ENCODE data around the gene IGF2BP2. TPM values are rescaled to one million over a fixed set of nuclear protein-coding genes. Genes with fewer than 3 reads are reported as not detected.
A peak's percentile ranks its signal among the peaks of the same experiment; 100 is the strongest.

Gene IGF2BP2
- total RNA-seq, 1 donor: 67.8 TPM

GRCh38 chr3:185721970-185722369 lies 102.9 kb downstream of the IGF2BP2 start:
- no peak for DNase-seq (ENCODE audit: low read depth)
- H3K4me3 ChIP-seq (ENCODE audit: low read depth, low read length): no peak overlapping the region
- TF ChIP-seq, protein P1, sequence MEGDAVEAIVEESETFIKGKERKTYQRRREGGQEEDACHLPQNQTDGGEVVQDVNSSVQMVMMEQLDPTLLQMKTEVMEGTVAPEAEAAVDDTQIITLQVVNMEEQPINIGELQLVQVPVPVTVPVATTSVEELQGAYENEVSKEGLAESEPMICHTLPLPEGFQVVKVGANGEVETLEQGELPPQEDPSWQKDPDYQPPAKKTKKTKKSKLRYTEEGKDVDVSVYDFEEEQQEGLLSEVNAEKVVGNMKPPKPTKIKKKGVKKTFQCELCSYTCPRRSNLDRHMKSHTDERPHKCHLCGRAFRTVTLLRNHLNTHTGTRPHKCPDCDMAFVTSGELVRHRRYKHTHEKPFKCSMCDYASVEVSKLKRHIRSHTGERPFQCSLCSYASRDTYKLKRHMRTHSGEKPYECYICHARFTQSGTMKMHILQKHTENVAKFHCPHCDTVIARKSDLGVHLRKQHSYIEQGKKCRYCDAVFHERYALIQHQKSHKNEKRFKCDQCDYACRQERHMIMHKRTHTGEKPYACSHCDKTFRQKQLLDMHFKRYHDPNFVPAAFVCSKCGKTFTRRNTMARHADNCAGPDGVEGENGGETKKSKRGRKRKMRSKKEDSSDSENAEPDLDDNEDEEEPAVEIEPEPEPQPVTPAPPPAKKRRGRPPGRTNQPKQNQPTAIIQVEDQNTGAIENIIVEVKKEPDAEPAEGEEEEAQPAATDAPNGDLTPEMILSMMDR (IDR thresholded peaks at IDR 0.05; ENCODE audit: insufficient read depth, low read depth, low read length): no peak

- DNase-seq (ENCODE audit: low read depth): no peak
- TF ChIP-seq, protein P1 (IDR thresholded peaks at IDR 0.05; ENCODE audit: insufficient read depth, low read depth, low read length): no peak
- H3K4me3 ChIP-seq (ENCODE audit: low read depth, low read length): no peak overlapping the region
These were observed 104.5 kb downstream of the IGF2BP2 start for GRCh38 chr3:185720326-185720725.

DNA sequence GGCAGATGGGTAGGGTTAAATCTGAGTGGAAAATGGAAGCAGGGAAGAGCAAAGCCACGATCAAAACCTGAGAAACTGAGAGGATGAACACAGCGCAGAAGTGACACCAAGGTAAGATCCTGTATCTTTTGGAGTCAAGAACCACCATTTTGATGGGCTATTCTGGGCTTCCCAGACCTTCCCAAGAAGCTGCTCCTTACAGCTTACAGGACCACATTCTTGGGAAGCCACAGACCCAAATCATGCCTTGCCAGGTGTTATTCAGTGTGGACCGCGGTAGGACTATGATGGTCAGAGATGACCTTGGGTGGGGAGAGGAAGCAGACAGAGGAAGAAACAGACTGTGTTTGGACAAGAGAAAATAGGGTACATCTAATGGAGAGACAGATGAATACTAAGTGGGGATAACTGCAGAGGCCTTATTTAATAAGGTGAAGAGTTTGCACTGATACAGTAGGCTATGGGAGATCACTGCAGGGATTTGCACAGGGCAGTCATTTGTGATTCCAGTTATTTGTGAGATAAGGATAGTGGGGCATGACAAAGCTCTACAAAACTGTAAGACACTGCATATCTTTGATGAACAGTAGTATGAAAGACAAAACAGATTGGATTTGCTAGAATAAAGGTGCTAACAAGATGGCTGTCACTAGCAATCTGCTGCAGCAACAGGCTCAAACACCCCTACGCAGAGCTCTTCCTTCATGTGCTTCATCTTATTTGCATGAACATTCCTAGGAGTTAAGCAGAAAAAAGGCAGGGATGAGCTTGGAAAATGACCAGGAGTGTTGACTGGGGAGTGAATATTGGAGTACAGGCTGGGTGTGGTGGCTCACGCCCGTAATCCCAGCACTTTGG lies 105.9 kb downstream of the IGF2BP2 start:
- TF ChIP-seq, protein P1 (IDR thresholded peaks at IDR 0.05; ENCODE audit: insufficient read depth, low read depth, low read length): no peak
- no peak for DNase-seq (ENCODE audit: low read depth)
- H3K4me3 ChIP-seq (ENCODE audit: low read depth, low read length): no peak overlapping the region

- no peak overlapping the region for H3K4me3 ChIP-seq (ENCODE audit: low read depth, low read length)
- DNase-seq (ENCODE audit: low read depth): peak; percentile 67
- TF ChIP-seq, protein P1 (IDR thresholded peaks at IDR 0.05; ENCODE audit: insufficient read depth, low read depth, low read length): peak; percentile 21
These were observed 107.0 kb downstream of the IGF2BP2 start for GRCh38 chr3:185717627-185718402.

GRCh38 chr3:185717121-185717520 lies 107.7 kb downstream of the IGF2BP2 start:
- DNase-seq (ENCODE audit: low read depth): peak; percentile 93
- H3K4me3 ChIP-seq (ENCODE audit: low read depth, low read length): no peak overlapping the region
- TF ChIP-seq, protein P1 (IDR thresholded peaks at IDR 0.05; ENCODE audit: insufficient read depth, low read depth, low read length): no peak

- no peak overlapping the region for H3K4me3 ChIP-seq (ENCODE audit: low read depth, low read length)
- DNase-seq (ENCODE audit: low read depth): no peak
- TF ChIP-seq, protein P1 (IDR thresholded peaks at IDR 0.05; ENCODE audit: insufficient read depth, low read depth, low read length): no peak
These were observed 108.3 kb downstream of the IGF2BP2 start for GRCh38 chr3:185716436-185717108.
